HUES6 (cell line): ENCODE measurements around the gene KIAA0753.
"Not testable (repeated sequence)": the region's sequence is repeated elsewhere in the genome, so short reads cannot be mapped to it uniquely, and the experiment has no call there.

ENCODE experiments used
- H3K27ac ChIP-seq: 2 replicates; pipeline ENCODE4 v1.7.0; 2013; ENCODE audit warnings: low read depth, mild to moderate bottlenecking, low read length, inconsistent platforms
- H3K27me3 ChIP-seq: 2 replicates; pipeline ENCODE4 v1.6.1; 2013; ENCODE audit warnings: low read length; ENCODE audit not compliant: control insufficient read depth, insufficient read depth
- H3K36me3 ChIP-seq: 2 replicates; pipeline ENCODE4 v1.6.1; 2013; ENCODE audit warnings: low read length; ENCODE audit not compliant: control insufficient read depth, insufficient read depth
- H3K4me1 ChIP-seq: 2 replicates; pipeline ENCODE4 v1.6.1; 2013; ENCODE audit warnings: low read length; ENCODE audit not compliant: control insufficient read depth, insufficient read depth
- H3K4me3 ChIP-seq: 2 replicates; pipeline ENCODE4 v1.5.1; 2013; ENCODE audit warnings: low read depth, low read length
- H3K9ac ChIP-seq: one replicate; pipeline ENCODE4 v1.6.1; 2013; ENCODE audit warnings: mild to moderate bottlenecking, low read length
- H3K9me3 ChIP-seq: 2 replicates; pipeline ENCODE4 v1.6.1; 2013; ENCODE audit warnings: low read depth, low read length; ENCODE audit not compliant: control insufficient read depth, insufficient read depth

KIAA0753 gene

GRCh38 chr17:6668727-6669425 is 28.4 kb upstream of the KIAA0753 start:
- H3K4me3 ChIP-seq, result no peak overlapping the region
- no peak overlapping the region for H3K9ac ChIP-seq
- peaks cover 4% of the 10 kb centered on the region; the same call in 1 of the 2 replicates for H3K27me3 ChIP-seq
- no peaks in the 10 kb centered on the region for H3K4me1 ChIP-seq
- no peaks in the 10 kb centered on the region for H3K36me3 ChIP-seq
- no peaks in the 10 kb centered on the region for H3K9me3 ChIP-seq
- H3K27ac ChIP-seq, result no peak overlapping the region

GRCh38 chr17:6668219-6668618 is 27.7 kb upstream of the KIAA0753 start:
- no peak overlapping the region for H3K27ac ChIP-seq
- H3K9me3 ChIP-seq, result no peaks in the 10 kb centered on the region
- no peaks in the 10 kb centered on the region for H3K36me3 ChIP-seq
- no peak overlapping the region for H3K9ac ChIP-seq
- peaks cover 4% of the 10 kb centered on the region; the same call in 1 of the 2 replicates for H3K27me3 ChIP-seq
- no peak overlapping the region for H3K4me3 ChIP-seq
- no peaks in the 10 kb centered on the region for H3K4me1 ChIP-seq

- Histone ChIP-seq H3K4me3 (no peak overlapping the region), H3K9me3 (no peaks in the 10 kb centered on the region), H3K4me1 (no peaks in the 10 kb centered on the region), H3K27me3 (peaks cover 4% of the 10 kb centered on the region; the same call in 1 of the 2 replicates), H3K9ac (no peak overlapping the region), H3K27ac (no peak overlapping the region), H3K36me3 (no peaks in the 10 kb centered on the region)
Observed at GRCh38 chr17:6667516-6667915, 27.0 kb upstream of the KIAA0753 start.

DNA sequence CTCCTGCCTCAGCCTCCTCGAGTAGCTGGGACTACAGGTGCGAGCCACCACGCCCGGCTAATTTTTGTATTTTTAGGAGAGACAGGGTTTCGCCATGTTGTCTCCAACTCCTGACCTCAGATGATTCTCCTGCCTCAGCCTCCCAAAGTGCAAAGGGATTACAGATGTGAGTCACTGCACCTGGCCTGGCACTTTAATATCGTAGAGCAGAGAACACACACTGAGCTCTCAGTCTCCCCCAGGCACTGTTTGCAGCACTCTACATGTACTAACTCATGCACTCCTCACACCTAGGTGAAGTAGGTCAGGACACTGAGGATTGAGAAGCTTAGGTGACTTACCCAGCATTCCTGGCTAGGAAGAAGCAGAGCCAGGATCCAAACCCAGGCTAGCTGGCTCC is 26.0 kb upstream of the KIAA0753 start:
- Histone ChIP-seq H3K4me3 (no peak overlapping the region), H3K9ac (no peak overlapping the region), H3K9me3 (no peaks in the 10 kb centered on the region), H3K27ac (no peak overlapping the region), H3K27me3 (peaks cover 4% of the 10 kb centered on the region; the same call in 1 of the 2 replicates), H3K4me1 (no peaks in the 10 kb centered on the region), H3K36me3 (no peaks in the 10 kb centered on the region)

DNA sequence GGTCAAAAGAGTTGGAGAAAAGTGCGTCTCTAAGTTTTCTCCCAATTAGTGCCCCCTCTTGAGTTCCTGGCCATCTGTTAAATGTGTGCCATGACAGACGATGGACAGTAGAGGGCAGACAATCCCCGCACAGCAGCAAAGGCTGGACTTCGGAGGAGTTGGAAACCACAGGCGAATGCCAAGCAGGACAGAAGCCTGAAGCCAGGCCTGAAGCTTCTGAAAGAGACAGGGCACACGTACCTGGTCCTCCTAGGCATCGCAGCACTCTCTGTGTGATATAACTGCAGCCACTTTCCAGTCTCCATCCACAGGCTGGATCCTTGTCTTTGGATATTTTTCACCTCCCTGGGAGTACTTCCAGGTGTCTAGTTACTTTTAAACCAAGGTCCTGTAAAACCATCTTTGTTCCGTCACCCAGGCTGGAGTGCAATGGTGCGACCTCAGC is 25.6 kb upstream of the KIAA0753 start:
- H3K36me3 ChIP-seq, result no peaks in the 10 kb centered on the region
- H3K27ac ChIP-seq, result no peak overlapping the region
- H3K27me3 ChIP-seq, result peaks cover 4% of the 10 kb centered on the region; the same call in 1 of the 2 replicates
- H3K9me3 ChIP-seq, result no peaks in the 10 kb centered on the region
- no peaks in the 10 kb centered on the region for H3K4me1 ChIP-seq
- no peak overlapping the region for H3K4me3 ChIP-seq
- H3K9ac ChIP-seq, result no peak overlapping the region

DNA sequence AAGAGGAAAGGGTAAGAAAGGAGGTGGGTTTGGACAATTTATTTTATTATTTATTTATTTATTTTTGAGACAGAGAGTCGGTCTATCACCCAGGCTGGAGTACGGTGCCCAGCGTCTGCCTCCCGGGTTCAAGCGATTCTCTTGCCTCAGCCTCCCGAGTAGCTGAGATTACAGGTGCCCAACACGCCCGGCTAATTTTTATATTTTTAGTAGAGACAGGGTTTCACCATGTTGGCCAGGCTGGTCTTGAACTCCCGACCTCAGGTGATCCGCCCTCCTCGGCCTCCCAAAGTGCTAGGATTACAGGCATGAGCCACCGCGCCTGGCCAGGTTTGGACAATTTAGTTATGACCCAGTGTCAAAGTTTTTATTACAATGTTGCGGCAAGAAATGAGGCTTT is 22.7 kb upstream of the KIAA0753 start:
- not testable (repeated sequence) for H3K9ac ChIP-seq, H3K27ac ChIP-seq, H3K9me3 ChIP-seq, H3K36me3 ChIP-seq, H3K4me1 ChIP-seq, H3K4me3 ChIP-seq
- H3K27me3 ChIP-seq, result peaks cover 21% of the 10 kb centered on the region

- no peaks in the 10 kb centered on the region for H3K9me3 ChIP-seq
- no peak overlapping the region for H3K4me3 ChIP-seq
- no peak overlapping the region for H3K27ac ChIP-seq
- no peak overlapping the region for H3K9ac ChIP-seq
- peaks cover 38% of the 10 kb centered on the region for H3K27me3 ChIP-seq
- H3K36me3 ChIP-seq, result no peaks in the 10 kb centered on the region
- H3K4me1 ChIP-seq, result no peaks in the 10 kb centered on the region
Observed at GRCh38 chr17:6661464-6661848, 20.9 kb upstream of the KIAA0753 start.

- Histone ChIP-seq H3K4me3 (no peak overlapping the region), H3K4me1 (no peaks in the 10 kb centered on the region), H3K9me3 (no peaks in the 10 kb centered on the region), H3K27ac (no peak overlapping the region), H3K36me3 (no peaks in the 10 kb centered on the region), H3K9ac (no peak overlapping the region), H3K27me3 (peaks cover 43% of the 10 kb centered on the region)
Observed at GRCh38 chr17:6660805-6661463, 20.4 kb upstream of the KIAA0753 start.

GRCh38 chr17:6660101-6660500 is 19.6 kb upstream of the KIAA0753 start:
- no peak overlapping the region for H3K9ac ChIP-seq
- no peak overlapping the region for H3K27ac ChIP-seq
- no peaks in the 10 kb centered on the region for H3K9me3 ChIP-seq
- peaks cover 47% of the 10 kb centered on the region for H3K27me3 ChIP-seq
- peaks cover 1% of the 10 kb centered on the region; the same call in 1 of the 2 replicates for H3K4me1 ChIP-seq
- no peak overlapping the region for H3K4me3 ChIP-seq
- H3K36me3 ChIP-seq, result no peaks in the 10 kb centered on the region

GRCh38 chr17:6658411-6658810 is 17.9 kb upstream of the KIAA0753 start:
- Histone ChIP-seq H3K4me1 (peaks cover 16% of the 10 kb centered on the region; the same call in 1 of the 2 replicates), H3K27me3 (peaks cover 64% of the 10 kb centered on the region)
- not testable (repeated sequence) for H3K9ac ChIP-seq, H3K9me3 ChIP-seq, H3K4me3 ChIP-seq, H3K36me3 ChIP-seq, H3K27ac ChIP-seq

GRCh38 chr17:6657633-6658287 is 17.2 kb upstream of the KIAA0753 start:
- Histone ChIP-seq H3K4me3 (peak overlapping the region; percentile 72), H3K9me3 (no peaks in the 10 kb centered on the region), H3K9ac (peak overlapping the region; percentile 26), H3K27me3 (peaks cover 68% of the 10 kb centered on the region), H3K36me3 (no peaks in the 10 kb centered on the region), H3K4me1 (peaks cover 19% of the 10 kb centered on the region; the same call in 1 of the 2 replicates), H3K27ac (no peak overlapping the region)
